HUES6 (cell line): Measurements from ENCODE around the gene MKI67.

Experiments
- H3K27ac ChIP-seq: 2 replicates; pipeline ENCODE4 v1.7.0; 2013; ENCODE audit warnings: low read depth, mild to moderate bottlenecking, low read length, inconsistent platforms
- H3K27me3 ChIP-seq: 2 replicates; pipeline ENCODE4 v1.6.1; 2013; ENCODE audit warnings: low read length; ENCODE audit not compliant: control insufficient read depth, insufficient read depth
- H3K36me3 ChIP-seq: 2 replicates; pipeline ENCODE4 v1.6.1; 2013; ENCODE audit warnings: low read length; ENCODE audit not compliant: control insufficient read depth, insufficient read depth
- H3K4me1 ChIP-seq: 2 replicates; pipeline ENCODE4 v1.6.1; 2013; ENCODE audit warnings: low read length; ENCODE audit not compliant: control insufficient read depth, insufficient read depth
- H3K4me3 ChIP-seq: 2 replicates; pipeline ENCODE4 v1.5.1; 2013; ENCODE audit warnings: low read depth, low read length
- H3K9ac ChIP-seq: one replicate; pipeline ENCODE4 v1.6.1; 2013; ENCODE audit warnings: mild to moderate bottlenecking, low read length
- H3K9me3 ChIP-seq: 2 replicates; pipeline ENCODE4 v1.6.1; 2013; ENCODE audit warnings: low read depth, low read length; ENCODE audit not compliant: control insufficient read depth, insufficient read depth

The MKI67 gene

GRCh38 chr10:128123846-128124245 lies 2.4 kb downstream of the MKI67 start:
- H3K9ac ChIP-seq, result no peak overlapping the region
- no peak overlapping the region for H3K4me3 ChIP-seq
- H3K36me3 ChIP-seq, result peaks cover 35% of the 10 kb centered on the region

GRCh38 chr10:128122931-128123330 lies 3.3 kb downstream of the MKI67 start:
- peaks cover 19% of the 10 kb centered on the region for H3K4me1 ChIP-seq
- H3K4me3 ChIP-seq, result no peak overlapping the region
- no peak overlapping the region for H3K27ac ChIP-seq
- H3K9me3 ChIP-seq, result no peaks in the 10 kb centered on the region
- peaks cover 42% of the 10 kb centered on the region for H3K36me3 ChIP-seq
- no peak overlapping the region for H3K9ac ChIP-seq
- H3K27me3 ChIP-seq, result no peaks in the 10 kb centered on the region

More at GRCh38 chr10:128123846-128124245, 2.4 kb downstream of the MKI67 start:
- Histone ChIP-seq H3K9me3 (no peaks in the 10 kb centered on the region), H3K4me1 (peaks cover 19% of the 10 kb centered on the region), H3K27me3 (no peaks in the 10 kb centered on the region), H3K27ac (no peak overlapping the region)

GRCh38 chr10:128121750-128122412 lies 4.3 kb downstream of the MKI67 start:
- Histone ChIP-seq H3K4me3 (no peak overlapping the region), H3K9me3 (no peaks in the 10 kb centered on the region), H3K27ac (no peak overlapping the region), H3K27me3 (no peaks in the 10 kb centered on the region), H3K4me1 (peaks cover 12% of the 10 kb centered on the region), H3K36me3 (peaks cover 49% of the 10 kb centered on the region), H3K9ac (no peak overlapping the region)

GRCh38 chr10:128116851-128117615 lies 9.2 kb downstream of the MKI67 start:
- H3K27ac ChIP-seq, result no peak overlapping the region
- H3K27me3 ChIP-seq, result no peaks in the 10 kb centered on the region
- H3K9me3 ChIP-seq, result no peaks in the 10 kb centered on the region
- H3K9ac ChIP-seq, result no peak overlapping the region
- no peaks in the 10 kb centered on the region for H3K4me1 ChIP-seq
- H3K4me3 ChIP-seq, result no peak overlapping the region
- peaks cover 84% of the 10 kb centered on the region for H3K36me3 ChIP-seq

GRCh38 chr10:128116187-128116586 lies 10.0 kb downstream of the MKI67 start:
- Histone ChIP-seq H3K27ac (no peak overlapping the region), H3K27me3 (no peaks in the 10 kb centered on the region), H3K4me1 (no peaks in the 10 kb centered on the region), H3K4me3 (no peak overlapping the region), H3K9ac (no peak overlapping the region), H3K36me3 (peaks cover 88% of the 10 kb centered on the region), H3K9me3 (no peaks in the 10 kb centered on the region)

- Histone ChIP-seq H3K27ac (no peak overlapping the region), H3K27me3 (no peaks in the 10 kb centered on the region), H3K9me3 (no peaks in the 10 kb centered on the region), H3K9ac (no peak overlapping the region), H3K36me3 (peaks cover 90% of the 10 kb centered on the region), H3K4me3 (no peak overlapping the region), H3K4me1 (no peaks in the 10 kb centered on the region)
Measured at GRCh38 chr10:128115356-128115755, 10.9 kb downstream of the MKI67 start.

GRCh38 chr10:128114901-128115300 lies 11.3 kb downstream of the MKI67 start:
- H3K4me3 ChIP-seq, result no peak overlapping the region
- H3K27me3 ChIP-seq, result no peaks in the 10 kb centered on the region
- peaks cover 94% of the 10 kb centered on the region for H3K36me3 ChIP-seq
- no peak overlapping the region for H3K9ac ChIP-seq
- H3K27ac ChIP-seq, result no peak overlapping the region
- H3K9me3 ChIP-seq, result no peaks in the 10 kb centered on the region
- no peaks in the 10 kb centered on the region for H3K4me1 ChIP-seq

GRCh38 chr10:128113026-128113425 lies 13.2 kb downstream of the MKI67 start:
- H3K27me3 ChIP-seq, result no peaks in the 10 kb centered on the region
- no peaks in the 10 kb centered on the region for H3K4me1 ChIP-seq
- H3K9ac ChIP-seq, result no peak overlapping the region
- H3K4me3 ChIP-seq, result no peak overlapping the region
- no peaks in the 10 kb centered on the region for H3K9me3 ChIP-seq
- H3K36me3 ChIP-seq, result peaks cover 96% of the 10 kb centered on the region
- no peak overlapping the region for H3K27ac ChIP-seq

GRCh38 chr10:128111696-128112095 lies 14.5 kb downstream of the MKI67 start:
- Histone ChIP-seq H3K27me3 (no peaks in the 10 kb centered on the region), H3K9ac (no peak overlapping the region), H3K4me1 (no peaks in the 10 kb centered on the region), H3K27ac (no peak overlapping the region), H3K36me3 (peaks cover 100% of the 10 kb centered on the region), H3K4me3 (no peak overlapping the region), H3K9me3 (no peaks in the 10 kb centered on the region)

- Histone ChIP-seq H3K27ac (no peak overlapping the region), H3K4me3 (no peak overlapping the region), H3K4me1 (no peaks in the 10 kb centered on the region), H3K27me3 (no peaks in the 10 kb centered on the region), H3K36me3 (peaks cover 100% of the 10 kb centered on the region), H3K9me3 (no peaks in the 10 kb centered on the region), H3K9ac (no peak overlapping the region)
Measured at GRCh38 chr10:128110339-128110738, 15.9 kb downstream of the MKI67 start.

- Histone ChIP-seq H3K4me1 (no peaks in the 10 kb centered on the region), H3K27me3 (no peaks in the 10 kb centered on the region), H3K9me3 (no peaks in the 10 kb centered on the region), H3K9ac (no peak overlapping the region), H3K4me3 (no peak overlapping the region), H3K36me3 (peaks cover 100% of the 10 kb centered on the region), H3K27ac (no peak overlapping the region)
Measured at GRCh38 chr10:128109707-128110106, 16.5 kb downstream of the MKI67 start.
